ENCODE data around the gene CCDC183.

DNA sequence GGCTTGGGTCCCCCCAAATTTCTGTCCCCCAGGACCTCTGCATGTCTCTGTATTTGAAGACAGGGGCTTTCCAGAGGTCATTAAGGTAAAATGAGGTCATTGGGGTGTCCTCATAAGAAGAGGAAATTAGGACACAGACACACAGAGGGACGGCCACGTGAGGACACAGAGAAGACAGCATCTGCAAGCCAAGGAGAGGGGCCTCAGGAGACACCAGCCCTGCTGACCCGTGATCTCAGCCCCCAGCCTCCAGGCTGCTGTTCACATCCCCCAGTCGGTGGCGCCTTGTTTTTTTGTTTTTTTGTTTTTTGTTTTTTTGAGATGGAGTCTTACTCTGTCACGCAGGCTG, 1.2 kb upstream of the CCDC183 start:
- TF ChIP-seq, protein P1, sequence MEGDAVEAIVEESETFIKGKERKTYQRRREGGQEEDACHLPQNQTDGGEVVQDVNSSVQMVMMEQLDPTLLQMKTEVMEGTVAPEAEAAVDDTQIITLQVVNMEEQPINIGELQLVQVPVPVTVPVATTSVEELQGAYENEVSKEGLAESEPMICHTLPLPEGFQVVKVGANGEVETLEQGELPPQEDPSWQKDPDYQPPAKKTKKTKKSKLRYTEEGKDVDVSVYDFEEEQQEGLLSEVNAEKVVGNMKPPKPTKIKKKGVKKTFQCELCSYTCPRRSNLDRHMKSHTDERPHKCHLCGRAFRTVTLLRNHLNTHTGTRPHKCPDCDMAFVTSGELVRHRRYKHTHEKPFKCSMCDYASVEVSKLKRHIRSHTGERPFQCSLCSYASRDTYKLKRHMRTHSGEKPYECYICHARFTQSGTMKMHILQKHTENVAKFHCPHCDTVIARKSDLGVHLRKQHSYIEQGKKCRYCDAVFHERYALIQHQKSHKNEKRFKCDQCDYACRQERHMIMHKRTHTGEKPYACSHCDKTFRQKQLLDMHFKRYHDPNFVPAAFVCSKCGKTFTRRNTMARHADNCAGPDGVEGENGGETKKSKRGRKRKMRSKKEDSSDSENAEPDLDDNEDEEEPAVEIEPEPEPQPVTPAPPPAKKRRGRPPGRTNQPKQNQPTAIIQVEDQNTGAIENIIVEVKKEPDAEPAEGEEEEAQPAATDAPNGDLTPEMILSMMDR (IDR thresholded peaks at IDR 0.05): no peak
- no peak for TF ChIP-seq POLR2A (IDR thresholded peaks at IDR 0.05)

All from body of pancreas (tissue), 4 donors.